ENCODE measurements around the gene ZFC3H1. TPM values are rescaled to one million over a fixed set of nuclear protein-coding genes. Genes with fewer than 3 reads are reported as not detected.
A peak's percentile ranks its signal among the peaks of the same experiment; 100 is the strongest.

The ZFC3H1 gene
- total RNA-seq, 1 donor from 2014 or later, result 29.0 TPM

DNA sequence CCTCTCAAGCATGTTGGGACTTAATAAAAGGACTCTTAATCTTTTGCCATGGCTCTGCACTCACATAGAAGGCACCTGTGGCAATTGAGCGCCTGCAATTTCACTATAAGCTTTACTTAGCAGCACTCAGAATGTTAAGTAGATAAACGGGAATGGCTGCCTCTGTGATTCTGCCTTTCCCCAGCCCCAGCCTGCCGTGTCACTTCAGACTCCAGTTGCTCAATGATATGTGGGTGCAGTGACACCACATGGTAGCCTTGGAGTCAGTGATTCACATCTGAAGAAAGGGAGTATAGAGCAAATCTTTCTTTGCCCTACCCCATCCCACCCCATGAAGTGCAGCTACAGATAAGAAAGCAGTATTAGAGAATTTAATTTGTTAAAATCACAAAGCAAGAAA is 96.1 kb downstream of the ZFC3H1 start:
- peak; percentile 97 for ATAC-seq

DNA sequence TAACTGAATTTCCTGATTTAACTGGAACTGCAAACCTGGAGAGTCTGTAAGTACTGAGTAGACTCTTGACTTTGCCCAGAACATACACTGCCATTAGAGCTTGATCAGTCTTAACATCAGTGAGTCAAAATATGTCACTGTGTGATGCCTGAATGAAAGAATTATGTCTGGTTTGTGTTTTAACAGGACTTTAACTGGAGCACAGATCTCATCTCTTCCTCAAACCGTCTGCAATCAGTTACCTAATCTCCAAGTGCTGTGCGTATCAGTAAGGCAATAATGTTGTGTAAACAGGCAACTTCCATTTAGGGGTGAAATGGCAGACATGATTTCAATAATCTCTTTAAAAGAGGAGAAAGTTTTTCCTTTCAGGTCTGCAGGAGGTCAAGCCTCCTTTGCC is 97.0 kb downstream of the ZFC3H1 start:
- ATAC-seq, result no peak

- no peak for ATAC-seq
Measured at GRCh38 chr12:71565535-71565934, 98.1 kb downstream of the ZFC3H1 start.

DNA sequence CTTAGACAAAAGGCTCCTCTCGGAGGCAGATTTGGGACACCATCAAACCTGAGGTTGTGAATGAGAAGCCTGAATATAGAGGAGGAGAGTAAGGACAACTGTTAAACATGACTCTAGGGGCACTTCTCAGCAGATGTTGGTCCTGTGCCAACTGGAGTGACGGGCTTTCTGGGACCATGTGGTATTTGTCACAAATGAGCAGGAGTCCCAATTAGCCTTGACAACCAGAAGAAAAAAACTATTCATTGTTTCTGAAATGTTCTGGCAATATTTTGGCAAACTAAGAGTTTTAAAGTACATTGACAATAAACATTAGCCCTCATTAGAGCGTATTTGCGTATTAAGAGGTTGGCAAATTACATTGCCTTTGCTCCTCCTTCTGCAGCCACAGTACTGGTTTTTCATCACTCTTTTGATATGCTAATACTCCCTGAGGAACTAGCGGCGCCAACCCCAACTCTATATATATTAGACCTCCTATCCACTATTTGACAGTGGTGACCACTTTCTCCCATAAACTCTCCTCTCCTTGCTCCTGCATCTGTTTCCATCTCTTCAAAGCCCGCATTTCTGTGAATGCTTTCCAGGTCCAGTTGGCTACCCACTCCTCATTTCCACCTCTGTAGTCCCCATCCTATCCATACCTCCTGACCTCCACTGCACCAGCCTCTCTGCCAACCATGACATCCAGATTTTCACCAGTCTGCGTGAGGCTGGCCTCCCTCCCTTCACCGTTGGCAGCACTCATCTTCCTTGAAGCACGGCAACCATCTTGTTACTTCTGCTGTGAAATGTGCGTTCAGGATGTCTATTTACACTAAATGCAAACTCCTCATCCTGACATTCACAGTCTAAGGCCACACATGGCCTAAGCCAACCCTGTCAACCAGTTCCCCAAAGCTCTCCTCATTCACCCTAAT is 100.7 kb downstream of the ZFC3H1 start:
- no peak for ATAC-seq

Other genes with a start within 250 kb of the ZFC3H1 start
- gene LGR5, start 224.1 kb downstream of the ZFC3H1 start, total RNA-seq, result not detected
- 4.8 TPM for gene THAP2, start 453 bp upstream of the ZFC3H1 start, total RNA-seq
- 51.2 TPM for gene TMEM19, start 22.2 kb upstream of the ZFC3H1 start, total RNA-seq
- 60.7 TPM for gene RAB21, start 91.0 kb upstream of the ZFC3H1 start, total RNA-seq
- 17.7 TPM for gene TBC1D15, start 175.9 kb upstream of the ZFC3H1 start, total RNA-seq